HCT116 (cell line): ENCODE measurements around the gene NECTIN4.

Experiments used
- CEBPB ChIP-seq: IDR thresholded peaks from 2 replicates; pipeline ENCODE4 v1.6.1; 2012; ENCODE audit warnings: low read depth
- POLR2A ChIP-seq: IDR thresholded peaks from 2 replicates; pipeline ENCODE4 v1.7.0; 2011; ENCODE audit warnings: borderline replicate concordance; ENCODE audit not compliant: insufficient read depth, insufficient read length; ENCODE audit errors: extremely low read depth

- TF ChIP-seq POLR2A = no peak
- TF ChIP-seq CEBPB = no peak
Measured at GRCh38 chr1:161039154-161039545, 50.2 kb downstream of the NECTIN4 start.
